Peyer's patch (tissue), 4 donors: ENCODE measurements around the gene SLC7A8.

Experiments
- POLR2A ChIP-seq, 2 donors: fragments of 450-650 bp; IDR thresholded peaks; one replicate each; pipeline ENCODE4 v1.5.1; 2017; ENCODE audit warnings: antibody characterized with exemption in 2 of 2, mild to moderate bottlenecking in 2 of 2, moderate library complexity in 2 of 2
- TF ChIP-seq, protein P1 (sequence below), 6 experiments: fragments of 450-650 bp in 4 of 6; fragments of 200-600 bp in 2 of 6; sonication (generic) in 1 of 6; IDR thresholded peaks; one replicate each; pipeline ENCODE4 v1.5.1; 2017 to 2019; ENCODE audit warnings: antibody characterized with exemption in 6 of 6, mild to moderate bottlenecking in 3 of 6, moderate library complexity in 1 of 6

GRCh38 chr14:23177181-23177580 is 6.3 kb downstream of the SLC7A8 start:
- TF ChIP-seq, protein P1, sequence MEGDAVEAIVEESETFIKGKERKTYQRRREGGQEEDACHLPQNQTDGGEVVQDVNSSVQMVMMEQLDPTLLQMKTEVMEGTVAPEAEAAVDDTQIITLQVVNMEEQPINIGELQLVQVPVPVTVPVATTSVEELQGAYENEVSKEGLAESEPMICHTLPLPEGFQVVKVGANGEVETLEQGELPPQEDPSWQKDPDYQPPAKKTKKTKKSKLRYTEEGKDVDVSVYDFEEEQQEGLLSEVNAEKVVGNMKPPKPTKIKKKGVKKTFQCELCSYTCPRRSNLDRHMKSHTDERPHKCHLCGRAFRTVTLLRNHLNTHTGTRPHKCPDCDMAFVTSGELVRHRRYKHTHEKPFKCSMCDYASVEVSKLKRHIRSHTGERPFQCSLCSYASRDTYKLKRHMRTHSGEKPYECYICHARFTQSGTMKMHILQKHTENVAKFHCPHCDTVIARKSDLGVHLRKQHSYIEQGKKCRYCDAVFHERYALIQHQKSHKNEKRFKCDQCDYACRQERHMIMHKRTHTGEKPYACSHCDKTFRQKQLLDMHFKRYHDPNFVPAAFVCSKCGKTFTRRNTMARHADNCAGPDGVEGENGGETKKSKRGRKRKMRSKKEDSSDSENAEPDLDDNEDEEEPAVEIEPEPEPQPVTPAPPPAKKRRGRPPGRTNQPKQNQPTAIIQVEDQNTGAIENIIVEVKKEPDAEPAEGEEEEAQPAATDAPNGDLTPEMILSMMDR (IDR thresholded peaks at IDR 0.05), result no peak
- TF ChIP-seq POLR2A (IDR thresholded peaks at IDR 0.05), result no peak
